ENCODE results near the gene KCNMA1. TPM values are rescaled to one million over a fixed set of nuclear protein-coding genes. Genes with fewer than 3 reads are reported as not detected.

Gene KCNMA1
- polyA plus RNA-seq, 1 donor from 2014 or later, result 60.8 TPM

DNA sequence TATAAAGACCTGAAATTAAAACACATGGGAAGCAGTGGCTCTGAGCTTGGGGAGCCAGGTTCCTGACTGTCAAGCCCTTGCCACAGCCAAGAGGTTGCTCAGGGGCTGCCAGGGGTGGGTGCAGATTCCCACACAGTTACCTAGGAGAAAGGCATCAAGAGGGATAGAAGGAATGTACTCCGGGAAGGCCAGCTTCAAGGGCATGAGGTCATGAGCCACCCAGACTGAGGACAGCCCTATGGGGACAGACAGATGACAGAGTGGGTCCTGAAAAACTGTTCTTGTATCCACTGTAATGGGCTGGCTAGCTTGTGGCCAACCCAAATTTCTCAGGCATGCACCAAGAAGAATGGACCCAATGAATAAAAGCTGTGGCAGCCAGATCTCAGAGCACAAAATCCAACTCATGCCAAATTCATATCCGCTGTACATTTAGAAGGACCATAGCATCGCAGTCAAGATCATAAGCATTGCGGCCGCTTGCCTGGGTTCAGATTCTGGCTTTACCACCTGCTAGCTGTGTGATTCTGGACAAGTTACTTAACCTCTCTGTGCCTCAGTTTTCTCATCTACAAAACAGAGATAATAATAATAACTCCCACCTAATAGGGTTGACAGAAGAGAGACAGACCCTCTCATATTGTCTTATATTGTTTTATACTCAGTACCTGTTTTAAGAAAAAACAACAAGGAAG is 44.9 kb upstream of the KCNMA1 start:
- no peak overlapping the region for H2AFZ ChIP-seq (ENCODE audit: low read depth, low read length)
- H3K4me2 ChIP-seq (ENCODE audit: low read length), result no peak overlapping the region
- no peaks in the 10 kb centered on the region for H3K36me3 ChIP-seq (ENCODE audit: insufficient read depth, low read length)
- no peaks in the 10 kb centered on the region for H3K79me2 ChIP-seq (replicated peaks; ENCODE audit: insufficient read depth, low read length)
- no peaks in the 10 kb centered on the region for H3K9me3 ChIP-seq (ENCODE audit: low read length)
- H3K27me3 ChIP-seq (ENCODE audit: insufficient read depth, low read depth, low read length), result no peaks in the 10 kb centered on the region
- no peak overlapping the region for H3K9ac ChIP-seq (ENCODE audit: low read length)
- no peaks in the 10 kb centered on the region for H3K9me2 ChIP-seq (ENCODE audit: insufficient read depth, low read length)
- no peaks in the 10 kb centered on the region for H4K20me1 ChIP-seq (ENCODE audit: insufficient read depth)
- TF ChIP-seq RAD21 (conservative IDR thresholded peaks at IDR 0.05) (no peak), EZH2 (IDR thresholded peaks at IDR 0.05; ENCODE audit: borderline replicate concordance, insufficient read depth, low read length, poor library complexity, severe bottlenecking) (no peak), SMC3 (conservative IDR thresholded peaks at IDR 0.05; ENCODE audit: poor library complexity) (no peak), MXI1 (conservative IDR thresholded peaks at IDR 0.05; ENCODE audit: poor library complexity, severe bottlenecking) (no peak), EP300 (conservative IDR thresholded peaks at IDR 0.05; ENCODE audit: poor library complexity, severe bottlenecking) (no peak), TAF1 (IDR thresholded peaks at IDR 0.05; ENCODE audit: low read depth) (no peak), POLR2AphosphoS5 (IDR thresholded peaks at IDR 0.05) (no peak)
- TF ChIP-seq, protein P1, sequence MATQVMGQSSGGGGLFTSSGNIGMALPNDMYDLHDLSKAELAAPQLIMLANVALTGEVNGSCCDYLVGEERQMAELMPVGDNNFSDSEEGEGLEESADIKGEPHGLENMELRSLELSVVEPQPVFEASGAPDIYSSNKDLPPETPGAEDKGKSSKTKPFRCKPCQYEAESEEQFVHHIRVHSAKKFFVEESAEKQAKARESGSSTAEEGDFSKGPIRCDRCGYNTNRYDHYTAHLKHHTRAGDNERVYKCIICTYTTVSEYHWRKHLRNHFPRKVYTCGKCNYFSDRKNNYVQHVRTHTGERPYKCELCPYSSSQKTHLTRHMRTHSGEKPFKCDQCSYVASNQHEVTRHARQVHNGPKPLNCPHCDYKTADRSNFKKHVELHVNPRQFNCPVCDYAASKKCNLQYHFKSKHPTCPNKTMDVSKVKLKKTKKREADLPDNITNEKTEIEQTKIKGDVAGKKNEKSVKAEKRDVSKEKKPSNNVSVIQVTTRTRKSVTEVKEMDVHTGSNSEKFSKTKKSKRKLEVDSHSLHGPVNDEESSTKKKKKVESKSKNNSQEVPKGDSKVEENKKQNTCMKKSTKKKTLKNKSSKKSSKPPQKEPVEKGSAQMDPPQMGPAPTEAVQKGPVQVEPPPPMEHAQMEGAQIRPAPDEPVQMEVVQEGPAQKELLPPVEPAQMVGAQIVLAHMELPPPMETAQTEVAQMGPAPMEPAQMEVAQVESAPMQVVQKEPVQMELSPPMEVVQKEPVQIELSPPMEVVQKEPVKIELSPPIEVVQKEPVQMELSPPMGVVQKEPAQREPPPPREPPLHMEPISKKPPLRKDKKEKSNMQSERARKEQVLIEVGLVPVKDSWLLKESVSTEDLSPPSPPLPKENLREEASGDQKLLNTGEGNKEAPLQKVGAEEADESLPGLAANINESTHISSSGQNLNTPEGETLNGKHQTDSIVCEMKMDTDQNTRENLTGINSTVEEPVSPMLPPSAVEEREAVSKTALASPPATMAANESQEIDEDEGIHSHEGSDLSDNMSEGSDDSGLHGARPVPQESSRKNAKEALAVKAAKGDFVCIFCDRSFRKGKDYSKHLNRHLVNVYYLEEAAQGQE (IDR thresholded peaks at IDR 0.05; ENCODE audit: borderline replicate concordance), result no peak
- TF ChIP-seq, protein P2, sequence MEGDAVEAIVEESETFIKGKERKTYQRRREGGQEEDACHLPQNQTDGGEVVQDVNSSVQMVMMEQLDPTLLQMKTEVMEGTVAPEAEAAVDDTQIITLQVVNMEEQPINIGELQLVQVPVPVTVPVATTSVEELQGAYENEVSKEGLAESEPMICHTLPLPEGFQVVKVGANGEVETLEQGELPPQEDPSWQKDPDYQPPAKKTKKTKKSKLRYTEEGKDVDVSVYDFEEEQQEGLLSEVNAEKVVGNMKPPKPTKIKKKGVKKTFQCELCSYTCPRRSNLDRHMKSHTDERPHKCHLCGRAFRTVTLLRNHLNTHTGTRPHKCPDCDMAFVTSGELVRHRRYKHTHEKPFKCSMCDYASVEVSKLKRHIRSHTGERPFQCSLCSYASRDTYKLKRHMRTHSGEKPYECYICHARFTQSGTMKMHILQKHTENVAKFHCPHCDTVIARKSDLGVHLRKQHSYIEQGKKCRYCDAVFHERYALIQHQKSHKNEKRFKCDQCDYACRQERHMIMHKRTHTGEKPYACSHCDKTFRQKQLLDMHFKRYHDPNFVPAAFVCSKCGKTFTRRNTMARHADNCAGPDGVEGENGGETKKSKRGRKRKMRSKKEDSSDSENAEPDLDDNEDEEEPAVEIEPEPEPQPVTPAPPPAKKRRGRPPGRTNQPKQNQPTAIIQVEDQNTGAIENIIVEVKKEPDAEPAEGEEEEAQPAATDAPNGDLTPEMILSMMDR (IDR thresholded peaks at IDR 0.05; ENCODE audit: poor library complexity, severe bottlenecking), result no peak
- no peaks in the 10 kb centered on the region for H3F3A ChIP-seq (ENCODE audit: insufficient read depth, low read length, poor library complexity, severe bottlenecking)
- no peak overlapping the region for H3K27ac ChIP-seq (ENCODE audit: low read length)
- H3K4me3 ChIP-seq (ENCODE audit: low read length), result no peak overlapping the region

DNA sequence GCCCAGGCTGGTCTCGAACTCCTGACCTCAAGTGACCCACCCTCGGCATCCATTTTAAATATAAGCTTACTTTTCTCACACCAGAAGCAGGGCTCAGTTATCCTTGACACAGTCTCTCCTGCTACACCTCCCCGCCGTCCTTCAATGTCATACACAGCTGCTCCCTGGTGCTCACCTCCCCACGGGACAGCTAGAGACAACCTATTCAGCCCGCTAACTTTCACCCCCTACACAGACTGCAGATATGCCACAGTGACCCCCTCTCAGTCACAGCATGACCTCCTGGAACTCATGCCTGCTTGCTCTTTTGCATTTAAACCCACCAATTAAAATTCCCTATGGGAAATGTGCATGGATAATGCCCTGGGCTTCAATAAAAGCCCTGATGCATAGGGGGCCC is 44.2 kb upstream of the KCNMA1 start:
- Histone ChIP-seq H3K79me2 (replicated peaks; ENCODE audit: insufficient read depth, low read length) (no peaks in the 10 kb centered on the region), H2AFZ (ENCODE audit: low read depth, low read length) (no peak overlapping the region), H3K27ac (ENCODE audit: low read length) (no peak overlapping the region), H3K9me2 (ENCODE audit: insufficient read depth, low read length) (no peaks in the 10 kb centered on the region), H3F3A (ENCODE audit: insufficient read depth, low read length, poor library complexity, severe bottlenecking) (no peaks in the 10 kb centered on the region), H3K27me3 (ENCODE audit: insufficient read depth, low read depth, low read length) (no peaks in the 10 kb centered on the region), H3K9ac (ENCODE audit: low read length) (no peak overlapping the region), H4K20me1 (ENCODE audit: insufficient read depth) (no peaks in the 10 kb centered on the region), H3K9me3 (ENCODE audit: low read length) (no peaks in the 10 kb centered on the region), H3K4me3 (ENCODE audit: low read length) (no peak overlapping the region), H3K4me2 (ENCODE audit: low read length) (no peak overlapping the region), H3K36me3 (ENCODE audit: insufficient read depth, low read length) (no peaks in the 10 kb centered on the region)
- no peak for TF ChIP-seq EZH2 (IDR thresholded peaks at IDR 0.05; ENCODE audit: borderline replicate concordance, insufficient read depth, low read length, poor library complexity, severe bottlenecking)
- TF ChIP-seq SMC3 (conservative IDR thresholded peaks at IDR 0.05; ENCODE audit: poor library complexity), result no peak
- TF ChIP-seq MXI1 (conservative IDR thresholded peaks at IDR 0.05; ENCODE audit: poor library complexity, severe bottlenecking), result no peak
- TF ChIP-seq, protein P1 (IDR thresholded peaks at IDR 0.05; ENCODE audit: borderline replicate concordance), result no peak
- TF ChIP-seq POLR2AphosphoS5 (IDR thresholded peaks at IDR 0.05), result no peak
- TF ChIP-seq TAF1 (IDR thresholded peaks at IDR 0.05; ENCODE audit: low read depth), result no peak
- TF ChIP-seq, protein P2 (IDR thresholded peaks at IDR 0.05; ENCODE audit: poor library complexity, severe bottlenecking), result no peak
- TF ChIP-seq RAD21 (conservative IDR thresholded peaks at IDR 0.05), result no peak
- TF ChIP-seq EP300 (conservative IDR thresholded peaks at IDR 0.05; ENCODE audit: poor library complexity, severe bottlenecking), result no peak

All from neural cell (in vitro differentiated cells).